ENCODE results near the gene CASZ1.
A peak's percentile ranks its signal among the peaks of the same experiment; 100 is the strongest.

The CASZ1 gene

DNA sequence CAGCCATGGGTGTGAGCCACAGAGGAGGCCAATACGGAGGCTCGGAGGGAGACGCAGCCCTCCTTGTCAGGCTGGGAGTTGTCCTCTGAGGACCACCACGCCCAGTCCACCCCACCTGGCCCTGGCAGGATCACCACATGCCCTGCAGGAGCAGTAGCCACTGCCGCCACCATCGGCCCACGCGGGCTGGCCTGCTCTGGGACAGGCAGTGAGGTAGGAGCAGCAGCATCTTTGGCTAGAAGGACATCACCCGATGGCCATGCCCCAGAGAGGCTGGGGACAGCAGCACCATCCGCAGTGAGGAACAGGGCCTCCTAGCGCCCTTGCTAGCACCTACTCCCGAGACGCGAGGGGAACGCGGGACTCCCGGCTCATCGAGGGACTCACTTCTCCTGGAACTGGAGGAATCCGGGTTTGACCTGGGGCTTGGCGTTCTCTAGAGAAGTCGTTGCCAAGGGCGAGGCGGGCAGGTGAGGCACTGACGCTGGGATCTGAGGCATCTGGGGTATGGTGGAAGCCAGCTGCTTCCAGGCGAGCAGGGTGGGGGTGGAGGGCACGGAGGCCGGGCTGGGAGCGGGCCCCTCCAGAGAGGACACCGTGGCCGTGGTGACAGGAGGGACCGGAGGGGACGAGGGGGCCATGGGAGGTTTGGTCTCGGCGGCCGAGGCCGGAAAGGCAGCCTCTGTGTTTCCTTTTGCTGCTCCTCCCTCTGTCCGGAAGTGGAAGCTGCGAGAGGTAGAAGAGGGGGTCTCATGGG lies 148.9 kb downstream of the CASZ1 start:
- DNase-seq, result no peak

DNA sequence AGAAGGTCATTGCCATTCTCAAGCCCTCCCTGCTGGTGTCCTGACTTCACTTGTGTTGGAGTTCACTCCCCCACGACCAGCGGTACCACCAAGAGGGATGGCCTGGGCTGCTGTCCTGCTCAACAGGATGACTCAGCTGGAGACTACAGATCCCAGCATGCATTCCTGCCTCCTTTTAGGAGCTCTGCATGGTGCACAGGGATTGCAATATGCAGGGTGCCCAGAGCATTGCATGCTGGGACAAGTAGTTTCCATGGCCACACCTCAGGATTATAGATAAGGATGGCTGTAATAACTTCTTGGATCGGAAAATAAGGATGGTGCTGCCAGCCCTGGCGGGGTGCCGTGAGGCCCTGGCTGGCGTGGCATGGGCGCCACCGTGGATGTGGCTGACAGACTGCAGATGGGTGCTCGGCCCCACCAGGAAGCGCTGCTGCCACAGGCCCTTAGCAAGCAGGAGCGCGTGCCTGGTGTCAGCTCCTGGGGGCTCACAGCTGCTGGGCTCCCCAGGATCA lies 150.0 kb downstream of the CASZ1 start:
- no peak for DNase-seq

DNA sequence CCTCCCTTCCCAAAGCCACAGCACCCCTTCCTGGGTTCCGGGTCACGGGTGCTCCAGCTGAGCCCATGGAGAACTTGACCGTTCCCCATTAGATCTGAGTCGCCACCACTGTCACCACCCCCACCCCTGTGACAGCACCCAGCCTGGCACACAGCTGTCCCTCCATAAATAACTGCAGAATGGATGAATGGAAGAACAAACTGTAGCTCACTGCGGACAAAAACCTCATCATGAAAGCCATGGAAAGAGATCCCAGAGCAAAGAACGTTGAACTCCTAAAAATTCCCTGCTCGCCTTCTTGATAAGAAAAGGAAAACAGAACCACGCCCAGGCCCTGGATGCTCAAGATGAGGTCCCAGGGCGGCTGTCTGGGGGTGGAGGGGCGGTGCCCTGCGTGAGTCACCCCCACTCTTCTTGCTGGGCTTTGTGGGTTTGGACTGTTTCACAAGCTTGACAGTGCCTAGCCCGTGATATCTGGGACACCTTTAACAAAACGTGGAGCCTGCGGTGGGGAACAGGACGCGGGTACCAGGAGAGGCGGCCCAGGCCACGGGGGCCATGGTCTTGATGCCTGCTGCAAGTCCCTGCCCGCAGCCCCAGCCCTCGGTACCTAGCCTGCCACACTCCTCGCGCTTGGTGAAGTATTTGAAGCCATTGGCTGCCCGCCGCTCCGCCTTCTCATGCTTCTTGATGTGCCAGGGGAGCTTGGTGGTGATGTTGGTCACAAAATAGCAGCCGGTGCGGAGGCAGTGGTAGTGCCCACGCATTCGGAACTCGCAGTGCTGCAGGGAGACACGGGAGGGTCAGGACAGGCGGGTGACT lies 151.9 kb downstream of the CASZ1 start:
- DNase-seq, result no peak

DNA sequence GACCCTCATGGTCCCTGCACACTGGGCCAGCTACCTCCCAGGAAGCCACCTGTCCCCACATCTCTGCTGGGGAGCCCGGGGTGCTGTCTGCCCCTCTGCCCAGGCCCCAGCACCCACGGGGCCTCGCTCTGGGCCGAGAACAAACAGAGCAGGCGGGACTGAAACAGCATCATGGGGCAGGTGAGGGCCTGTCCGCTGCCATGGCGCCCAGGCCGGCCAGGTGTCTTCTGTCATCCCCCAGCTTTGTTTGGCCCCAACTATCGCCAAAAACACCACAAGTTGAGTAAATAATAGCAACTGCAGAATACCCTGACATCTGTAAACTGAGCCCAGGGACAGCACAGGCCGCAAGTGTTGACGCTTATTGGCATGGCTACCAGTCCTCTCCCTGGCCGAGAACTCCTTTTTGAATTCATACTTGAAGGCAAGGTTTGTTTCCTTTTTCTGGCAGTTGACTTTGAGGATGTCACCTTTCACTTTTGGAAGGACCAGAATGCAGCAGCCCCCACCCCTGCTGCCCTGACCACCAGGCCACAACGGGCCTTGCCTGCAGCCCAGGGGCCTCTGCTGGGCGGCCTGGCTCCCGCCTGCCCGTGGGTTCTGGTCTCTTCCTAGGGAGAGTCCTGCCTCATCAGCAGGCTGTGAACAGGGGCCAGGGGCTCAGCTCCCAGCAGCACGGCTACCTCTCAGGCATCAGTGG lies 152.7 kb downstream of the CASZ1 start:
- DNase-seq, result no peak

DNA sequence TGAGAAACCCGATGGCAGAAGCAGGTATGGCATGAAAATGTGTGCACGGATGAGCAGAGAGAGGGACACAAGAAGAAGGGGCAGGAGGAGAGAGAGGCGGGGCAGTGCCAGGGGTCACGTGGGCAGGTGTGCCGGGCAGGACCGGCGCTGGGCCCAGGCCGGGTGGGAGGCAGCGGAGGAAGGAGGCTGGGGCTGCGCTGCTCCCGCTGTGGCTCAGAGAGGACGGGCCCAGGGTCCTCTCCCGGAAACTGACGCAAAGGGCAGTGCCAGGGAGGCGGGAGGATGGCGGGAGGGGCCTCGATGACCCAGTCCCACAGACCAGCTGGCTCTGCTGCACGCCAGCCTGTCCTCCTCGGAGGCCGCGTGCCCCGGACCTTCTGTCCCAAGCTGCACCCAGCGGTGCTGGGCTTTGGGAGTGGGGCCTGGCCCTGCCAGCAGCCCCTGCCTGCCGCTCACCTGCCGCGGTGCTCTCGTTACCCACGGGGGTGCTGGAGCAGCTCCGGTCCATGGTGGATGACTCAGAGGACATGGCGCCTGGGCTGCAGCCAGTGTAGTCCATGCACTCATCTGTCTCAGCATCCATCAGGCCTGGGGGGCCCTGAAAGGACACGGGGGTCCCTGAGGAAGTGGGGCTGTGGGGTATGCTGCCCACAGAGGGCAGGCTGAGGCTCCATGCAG lies 153.9 kb downstream of the CASZ1 start:
- DNase-seq, result no peak

DNA sequence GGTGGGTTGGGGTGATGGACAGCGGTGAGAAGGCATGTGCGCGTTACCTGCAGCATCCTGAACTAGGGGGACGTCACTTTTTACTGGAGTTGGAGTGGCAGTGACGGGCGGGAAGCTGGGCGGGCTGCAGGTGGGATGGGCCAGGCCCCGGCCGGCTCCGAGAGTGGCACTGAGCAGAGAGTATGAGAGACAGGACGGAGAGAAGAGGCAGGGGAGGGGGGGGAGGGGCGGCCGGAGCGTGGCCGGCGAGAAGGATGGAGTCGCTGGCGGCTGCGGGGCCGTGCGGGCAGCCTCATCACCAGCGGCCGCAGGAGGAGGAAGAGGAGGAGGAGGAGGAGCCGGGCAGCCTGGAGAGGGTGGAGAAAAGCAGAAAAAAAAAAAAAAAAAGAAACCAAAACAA lies 154.5 kb downstream of the CASZ1 start:
- DNase-seq, result no peak

DNA sequence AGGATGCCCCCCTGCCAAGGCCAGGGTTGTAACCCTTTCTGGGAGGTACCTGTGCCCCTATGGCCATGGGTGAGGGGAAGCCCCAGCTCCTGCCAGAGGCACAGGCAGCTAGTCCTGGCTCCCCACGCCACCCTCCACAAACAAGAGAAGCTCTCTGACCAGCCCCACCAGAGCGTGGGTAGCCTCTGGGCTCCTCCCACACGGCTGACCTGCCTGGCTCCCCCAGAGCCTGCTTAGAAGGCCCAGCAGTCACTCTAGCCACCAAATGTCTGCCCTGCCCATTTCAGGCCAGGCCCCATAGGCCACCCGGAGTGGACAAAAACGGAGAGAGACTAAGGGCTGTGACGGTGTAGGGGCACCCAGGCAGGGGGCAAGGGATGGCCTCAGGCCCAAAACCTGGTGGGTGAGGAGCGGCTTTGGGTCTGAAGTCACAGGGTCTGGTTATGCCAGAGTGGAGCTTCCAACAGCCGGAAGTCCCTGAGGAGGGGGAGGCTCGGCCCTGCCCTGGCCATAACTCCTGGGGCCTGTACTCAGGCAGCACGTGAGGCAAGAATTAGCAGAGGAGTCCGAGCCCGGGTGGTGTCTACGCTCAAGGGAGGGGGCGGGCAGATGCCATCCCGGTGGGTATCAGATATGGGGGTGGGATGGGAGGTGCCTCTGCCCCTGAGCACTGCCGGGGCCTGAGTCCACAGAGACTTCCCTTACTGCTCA lies 155.4 kb downstream of the CASZ1 start:
- no peak for DNase-seq

DNA sequence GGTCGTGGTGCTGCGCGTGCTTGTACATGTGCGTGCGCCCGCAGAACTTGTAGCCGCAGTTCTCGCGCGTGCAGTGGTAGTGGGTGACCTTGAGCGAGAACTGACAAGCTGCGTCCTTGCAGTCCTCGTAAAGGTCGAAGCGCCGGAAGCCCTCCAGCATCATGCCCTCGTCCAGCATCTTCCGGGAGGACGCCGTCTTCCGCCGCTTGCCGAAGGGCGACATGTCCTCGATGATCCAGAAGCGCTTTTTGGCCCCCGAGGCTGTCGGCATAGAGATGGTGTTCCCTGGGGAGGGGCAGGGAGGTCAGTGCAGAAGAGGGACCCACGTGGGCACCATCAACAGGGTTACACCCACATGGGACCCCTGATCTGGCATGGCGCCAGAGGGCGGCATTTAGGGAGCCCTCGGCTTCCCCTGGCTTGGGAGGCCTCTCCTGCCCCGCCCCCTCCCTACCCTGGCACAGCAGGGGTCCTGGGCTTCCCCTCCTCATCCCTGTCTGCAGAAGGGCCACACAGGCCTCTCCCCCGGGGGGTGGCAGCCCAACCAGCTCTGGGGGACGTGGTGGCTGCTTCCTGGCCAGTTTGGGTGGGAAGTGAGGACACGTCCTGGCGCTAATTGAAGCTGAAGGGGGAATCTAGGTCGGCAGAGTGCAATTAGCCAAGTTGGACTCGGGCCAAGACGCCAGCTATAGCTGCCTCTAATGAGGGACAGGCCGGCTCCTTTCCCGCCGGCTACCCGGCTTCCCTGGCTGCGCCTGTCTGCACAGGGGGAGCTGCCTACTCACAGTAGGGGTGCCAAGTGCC lies 156.5 kb downstream of the CASZ1 start:
- no peak for DNase-seq

DNA sequence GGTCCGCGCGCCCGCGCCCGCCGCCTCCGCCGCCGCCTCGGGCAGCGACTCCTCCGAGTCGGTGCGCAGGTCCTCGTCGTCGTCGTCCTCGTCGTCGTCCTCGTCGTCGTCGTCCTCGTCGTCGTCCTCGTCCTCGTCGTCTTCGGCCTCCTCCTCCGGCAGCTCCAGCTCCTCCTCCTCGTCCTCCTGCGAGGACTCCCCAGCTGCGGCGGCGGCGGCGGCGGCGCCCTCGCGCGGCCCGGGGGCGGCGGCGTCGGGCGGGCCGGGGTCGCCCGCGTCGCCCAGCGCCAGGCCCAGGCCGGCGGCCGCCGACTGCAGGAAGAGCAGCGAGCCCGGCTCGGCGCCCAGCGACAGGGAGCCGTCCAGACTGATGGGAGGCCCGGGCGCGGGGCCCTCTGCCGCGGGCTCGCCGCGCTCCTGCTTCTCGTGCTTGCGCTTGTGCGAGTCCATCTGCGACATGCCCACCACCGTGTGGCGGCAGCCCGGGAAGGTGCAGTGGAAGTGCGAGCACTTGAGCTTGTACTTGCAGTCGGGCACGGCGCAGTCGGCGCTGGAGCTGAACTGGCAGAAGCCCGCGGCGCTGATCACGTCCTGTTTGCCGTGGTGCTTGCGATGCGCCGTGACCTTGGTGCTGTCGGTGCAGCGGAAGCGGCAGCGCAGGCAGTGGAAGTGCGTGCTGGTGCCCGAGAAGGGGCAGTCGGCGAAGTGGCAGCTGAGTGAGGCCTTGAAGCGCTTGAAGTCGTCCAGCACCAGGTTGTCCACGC lies 157.3 kb downstream of the CASZ1 start:
- no peak for DNase-seq

DNA sequence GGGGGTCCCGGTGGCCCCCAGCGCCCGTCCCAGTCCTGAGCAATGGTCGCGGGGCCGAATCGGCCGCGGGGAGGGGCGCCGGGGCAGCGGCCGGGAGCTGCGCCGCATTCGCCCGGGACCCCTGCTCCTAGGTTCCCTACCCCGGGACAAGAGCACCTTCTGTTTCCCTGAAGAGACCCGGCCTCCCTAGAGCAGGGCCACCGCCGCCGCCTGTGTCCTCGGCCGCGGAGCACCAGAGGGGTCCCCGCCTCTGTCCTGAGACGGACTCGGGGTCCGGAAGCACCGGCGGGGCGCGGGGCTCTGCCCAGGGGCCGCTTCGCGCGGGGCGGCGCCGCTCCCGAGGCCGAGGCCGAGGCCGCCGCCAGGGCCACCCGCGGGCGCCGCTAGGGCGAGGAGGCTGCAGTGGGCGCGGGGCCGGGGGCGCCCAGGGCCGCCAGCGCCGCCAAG lies 157.9 kb downstream of the CASZ1 start:
- no peak for DNase-seq

DNA sequence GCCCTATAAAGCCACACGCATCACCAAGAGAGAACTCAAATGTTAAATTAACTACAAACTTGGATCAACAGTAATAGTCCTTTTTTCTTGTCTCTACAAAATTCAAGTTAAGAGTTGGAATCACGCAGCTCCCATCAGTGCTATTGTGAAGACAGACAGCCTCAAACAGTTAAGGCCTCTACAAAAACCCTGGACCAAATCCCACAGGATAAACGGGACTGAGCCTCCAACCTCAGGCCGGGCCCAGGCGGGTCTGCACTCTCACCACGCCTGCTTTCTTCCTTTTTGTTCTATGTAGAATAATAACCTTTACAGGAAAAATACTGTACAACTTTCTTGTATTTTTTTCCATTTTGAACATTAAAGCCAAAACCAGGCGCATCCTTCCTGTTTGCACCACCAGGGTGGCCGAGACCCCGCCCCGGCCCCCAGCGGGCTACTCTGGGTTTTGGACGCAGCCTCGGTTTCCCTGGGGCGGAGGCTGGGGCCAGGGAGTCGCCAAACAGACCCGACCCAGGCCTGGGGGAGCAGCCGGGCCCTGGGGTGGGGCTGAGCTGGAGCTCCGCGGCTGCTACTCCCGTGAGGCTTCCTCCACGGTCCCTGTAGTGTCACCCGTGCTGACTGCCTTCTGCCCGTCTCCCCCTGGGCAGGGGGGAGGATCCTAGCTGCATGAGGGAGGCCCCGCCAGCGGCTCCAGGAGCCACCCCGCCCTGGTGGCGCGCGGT lies 158.4 kb downstream of the CASZ1 start:
- peak; percentile 34 for DNase-seq

DNA sequence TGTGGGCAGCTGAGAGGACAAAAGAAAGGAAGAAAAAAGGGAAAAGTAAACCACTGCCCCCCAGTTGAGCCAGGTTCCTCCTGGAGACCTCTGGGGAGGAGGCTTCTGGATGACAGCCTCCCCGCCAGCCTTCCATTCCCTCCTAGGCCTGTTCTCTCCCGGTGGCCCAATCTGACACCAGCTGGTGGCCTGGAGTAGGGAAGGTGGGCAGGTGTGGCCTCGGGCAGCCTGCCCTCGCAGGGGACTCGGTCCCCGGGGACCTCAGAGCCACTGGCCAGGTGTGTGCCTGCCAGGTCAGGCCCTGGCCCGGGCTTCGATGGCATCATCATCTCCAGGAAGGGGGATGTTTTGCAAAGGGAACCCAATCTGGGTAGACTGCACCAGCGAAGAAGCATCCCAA lies 159.0 kb downstream of the CASZ1 start:
- DNase-seq, result no peak

DNA sequence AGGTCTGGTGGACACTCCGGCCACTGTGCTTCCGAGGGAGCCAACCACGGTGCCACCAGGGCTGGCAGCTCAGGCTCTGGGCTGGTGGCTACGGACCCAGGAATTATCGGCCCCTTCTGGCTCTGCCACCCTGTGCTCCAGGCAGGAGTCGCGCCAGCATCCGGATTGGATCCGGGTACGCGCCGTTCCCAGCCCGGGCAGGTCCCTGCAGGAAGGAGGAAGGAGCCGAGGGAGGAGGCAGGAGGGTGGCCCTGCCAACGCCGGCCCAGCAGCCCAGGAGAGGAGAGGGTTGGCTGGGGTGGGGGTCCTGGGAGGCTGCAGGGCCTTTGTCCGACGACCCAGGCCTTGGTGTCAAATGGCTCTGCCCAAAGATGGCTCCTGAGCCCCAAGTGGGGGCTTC lies 160.5 kb downstream of the CASZ1 start:
- no peak for DNase-seq

DNA sequence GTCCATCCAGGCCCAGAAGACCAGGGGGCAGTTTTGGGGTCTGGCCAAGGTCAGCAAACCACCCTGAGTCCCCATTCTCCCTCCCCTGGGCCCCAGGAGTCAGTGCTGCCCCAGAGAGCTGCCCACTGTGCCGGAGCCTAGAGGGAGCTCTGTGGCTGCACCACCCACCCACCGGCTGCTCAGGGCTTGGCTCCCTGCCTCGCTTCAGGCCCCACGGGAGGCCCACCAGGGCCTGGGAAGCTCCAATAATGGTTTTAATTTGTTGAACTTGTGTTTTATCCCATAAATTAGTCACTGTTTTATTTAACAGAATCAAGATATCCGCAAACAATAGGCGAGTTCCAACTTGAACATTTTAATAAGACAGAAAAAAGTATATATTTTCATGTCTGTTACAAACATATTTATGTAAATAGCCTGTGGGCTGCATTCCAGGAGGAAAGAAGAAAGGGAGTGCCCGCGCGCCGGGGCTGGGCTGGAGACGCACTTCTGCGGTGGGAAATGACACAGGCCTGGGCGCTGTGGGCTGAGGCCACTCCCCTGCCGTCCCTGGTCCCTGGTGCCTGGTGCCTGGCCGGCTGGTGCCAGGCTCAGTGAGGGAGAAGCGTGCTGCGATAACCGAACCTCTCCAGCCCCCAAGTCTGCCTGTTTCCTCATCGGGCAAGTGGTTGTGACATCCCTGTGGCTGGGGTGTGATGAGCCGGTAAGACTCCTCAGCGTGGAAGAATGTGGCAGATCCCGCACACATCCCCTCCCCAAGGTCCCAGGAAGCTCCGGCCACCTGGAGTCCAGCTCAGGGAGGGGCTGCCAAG lies 161.2 kb downstream of the CASZ1 start:
- DNase-seq, result no peak

DNA sequence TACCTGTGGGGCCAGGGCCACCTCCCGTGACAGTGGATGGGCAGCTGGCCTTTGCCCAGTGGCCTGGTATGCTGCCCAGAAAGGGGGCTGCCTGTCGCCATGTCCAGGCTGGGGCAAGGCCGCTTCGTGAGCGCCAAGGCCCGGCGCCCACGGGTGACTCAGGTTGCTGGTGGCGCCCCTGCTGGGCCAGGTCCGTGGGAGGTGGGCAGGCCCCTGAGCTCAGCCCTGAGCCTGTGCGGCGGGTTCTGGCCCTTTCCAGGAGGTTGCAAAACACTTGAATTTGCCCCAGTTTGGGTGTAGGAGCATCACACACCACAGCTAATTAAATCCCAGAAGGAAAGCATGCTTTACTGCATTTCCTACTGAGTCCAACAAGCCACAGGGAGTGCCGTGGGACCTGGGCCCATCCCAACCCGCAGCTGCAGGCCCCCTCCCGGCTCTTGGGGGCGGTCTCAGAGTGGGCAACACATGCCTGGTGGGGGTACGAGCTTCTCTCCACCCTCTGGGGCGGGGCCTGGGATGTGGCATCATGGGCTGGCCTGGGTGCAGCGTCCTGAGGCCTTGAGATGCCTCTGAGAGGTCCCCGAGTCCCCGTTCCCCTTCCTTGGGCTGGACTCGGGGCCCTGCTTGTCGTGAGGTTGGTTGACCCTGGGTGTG lies 161.9 kb downstream of the CASZ1 start:
- DNase-seq, result no peak

DNA sequence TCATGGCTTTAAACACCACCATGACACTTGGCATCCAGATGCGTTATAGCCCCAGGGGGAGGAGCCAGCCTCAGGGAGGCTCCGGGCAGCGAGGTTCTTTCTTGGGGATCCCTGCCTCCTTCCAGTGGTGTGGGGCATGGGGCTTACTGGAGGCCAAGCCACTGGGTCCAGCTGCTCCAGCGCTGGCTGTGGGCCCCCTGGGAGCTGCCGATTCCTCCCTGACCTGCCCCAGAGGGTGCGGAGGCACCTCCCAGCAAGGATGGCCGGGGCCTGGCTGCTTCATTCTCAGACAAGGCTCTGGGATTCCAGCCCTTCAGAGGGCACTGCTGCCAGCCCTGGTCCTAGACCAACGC lies 162.4 kb downstream of the CASZ1 start:
- no peak for DNase-seq

DNA sequence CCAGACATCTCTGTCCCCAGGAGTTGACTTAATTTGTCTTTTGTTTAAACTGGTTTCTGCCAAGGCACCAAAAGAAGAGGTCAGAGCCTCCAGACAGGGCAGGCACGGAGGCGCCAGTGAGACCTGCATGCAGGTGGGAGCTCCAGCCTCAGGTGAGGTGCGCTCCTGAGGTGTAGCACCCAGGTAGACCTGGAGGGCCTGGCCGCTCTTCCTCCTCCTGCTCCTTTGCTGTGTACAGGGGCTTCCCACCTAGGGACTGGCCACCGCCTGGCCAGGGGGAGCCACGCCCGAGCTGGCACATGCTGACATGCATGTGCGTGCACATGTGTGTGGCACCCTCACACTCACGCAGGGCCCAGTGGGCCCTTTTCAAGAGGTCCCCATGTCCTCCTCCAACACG lies 163.0 kb downstream of the CASZ1 start:
- DNase-seq, result no peak

DNA sequence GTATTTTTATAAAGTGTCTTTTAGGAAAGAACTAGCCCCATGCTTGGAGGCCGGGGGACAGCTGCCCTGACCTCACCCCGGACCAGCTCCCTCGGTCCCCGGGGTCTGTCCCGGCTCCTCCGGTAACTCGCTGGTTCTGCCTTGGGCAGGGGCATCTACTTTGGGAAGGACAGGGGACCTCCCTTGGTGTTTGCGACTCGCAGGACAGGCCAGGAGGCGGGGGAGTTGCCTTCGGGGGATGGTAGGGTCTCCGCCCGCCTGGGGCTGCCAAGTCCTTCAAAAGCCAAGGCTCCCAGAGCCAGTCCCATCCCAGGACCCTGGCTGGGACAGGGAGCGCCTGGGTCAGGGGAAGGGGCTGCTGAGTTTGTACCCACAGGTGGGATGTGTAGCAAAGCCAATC lies 163.8 kb downstream of the CASZ1 start:
- no peak for DNase-seq

All from activated T-cell treated with anti-CD3 and anti-CD28 coated beads, Interleukin-2, amount 50 U/mL, for 1 hour (primary cell).